Measurements from ENCODE around the gene SLC9A6.

Gene SLC9A6

DNA sequence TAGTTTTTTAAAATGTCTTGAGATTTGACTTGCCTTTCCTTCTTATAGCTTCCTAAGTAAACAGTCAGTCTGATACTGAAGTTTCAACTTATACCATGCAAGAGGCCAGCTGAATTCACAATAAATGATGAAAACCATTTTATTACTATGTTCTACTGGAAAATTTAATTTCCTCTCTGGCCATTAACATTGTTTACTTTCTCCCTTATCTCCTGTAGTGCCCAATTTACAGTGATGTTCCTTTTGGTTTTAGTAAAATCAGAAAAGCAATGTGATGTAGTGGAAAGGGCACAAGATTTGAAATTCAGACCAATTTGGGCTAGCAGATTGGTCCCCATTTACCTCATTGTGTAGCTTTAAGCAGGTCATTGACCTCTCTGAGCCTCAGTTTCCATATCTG lies 54.2 kb downstream of the SLC9A6 start (continued):
- TF ChIP-seq, protein P1, sequence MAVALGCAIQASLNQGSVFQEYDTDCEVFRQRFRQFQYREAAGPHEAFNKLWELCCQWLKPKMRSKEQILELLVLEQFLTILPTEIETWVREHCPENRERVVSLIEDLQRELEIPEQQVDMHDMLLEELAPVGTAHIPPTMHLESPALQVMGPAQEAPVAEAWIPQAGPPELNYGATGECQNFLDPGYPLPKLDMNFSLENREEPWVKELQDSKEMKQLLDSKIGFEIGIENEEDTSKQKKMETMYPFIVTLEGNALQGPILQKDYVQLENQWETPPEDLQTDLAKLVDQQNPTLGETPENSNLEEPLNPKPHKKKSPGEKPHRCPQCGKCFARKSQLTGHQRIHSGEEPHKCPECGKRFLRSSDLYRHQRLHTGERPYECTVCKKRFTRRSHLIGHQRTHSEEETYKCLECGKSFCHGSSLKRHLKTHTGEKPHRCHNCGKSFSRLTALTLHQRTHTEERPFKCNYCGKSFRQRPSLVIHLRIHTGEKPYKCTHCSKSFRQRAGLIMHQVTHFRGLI (tag by site-specific recombination; IDR thresholded peaks at IDR 0.05): no peak
- TF ChIP-seq, protein P2, sequence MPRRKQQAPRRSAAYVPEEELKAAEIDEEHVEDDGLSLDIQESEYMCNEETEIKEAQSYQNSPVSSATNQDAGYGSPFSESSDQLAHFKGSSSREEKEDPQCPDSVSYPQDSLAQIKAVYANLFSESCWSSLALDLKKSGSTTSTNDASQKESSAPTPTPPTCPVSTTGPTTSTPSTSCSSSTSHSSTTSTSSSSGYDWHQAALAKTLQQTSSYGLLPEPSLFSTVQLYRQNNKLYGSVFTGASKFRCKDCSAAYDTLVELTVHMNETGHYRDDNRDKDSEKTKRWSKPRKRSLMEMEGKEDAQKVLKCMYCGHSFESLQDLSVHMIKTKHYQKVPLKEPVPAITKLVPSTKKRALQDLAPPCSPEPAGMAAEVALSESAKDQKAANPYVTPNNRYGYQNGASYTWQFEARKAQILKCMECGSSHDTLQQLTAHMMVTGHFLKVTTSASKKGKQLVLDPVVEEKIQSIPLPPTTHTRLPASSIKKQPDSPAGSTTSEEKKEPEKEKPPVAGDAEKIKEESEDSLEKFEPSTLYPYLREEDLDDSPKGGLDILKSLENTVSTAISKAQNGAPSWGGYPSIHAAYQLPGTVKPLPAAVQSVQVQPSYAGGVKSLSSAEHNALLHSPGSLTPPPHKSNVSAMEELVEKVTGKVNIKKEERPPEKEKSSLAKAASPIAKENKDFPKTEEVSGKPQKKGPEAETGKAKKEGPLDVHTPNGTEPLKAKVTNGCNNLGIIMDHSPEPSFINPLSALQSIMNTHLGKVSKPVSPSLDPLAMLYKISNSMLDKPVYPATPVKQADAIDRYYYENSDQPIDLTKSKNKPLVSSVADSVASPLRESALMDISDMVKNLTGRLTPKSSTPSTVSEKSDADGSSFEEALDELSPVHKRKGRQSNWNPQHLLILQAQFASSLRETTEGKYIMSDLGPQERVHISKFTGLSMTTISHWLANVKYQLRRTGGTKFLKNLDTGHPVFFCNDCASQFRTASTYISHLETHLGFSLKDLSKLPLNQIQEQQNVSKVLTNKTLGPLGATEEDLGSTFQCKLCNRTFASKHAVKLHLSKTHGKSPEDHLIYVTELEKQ (tag by site-specific recombination; IDR thresholded peaks at IDR 0.05; ENCODE audit: borderline replicate concordance): 0 out of 2 replicates have a peak, but pooled peaks have one; percentile 42
- no peak for TF ChIP-seq SP2 (tag by site-specific recombination; IDR thresholded peaks at IDR 0.05)
- TF ChIP-seq, protein P3, sequence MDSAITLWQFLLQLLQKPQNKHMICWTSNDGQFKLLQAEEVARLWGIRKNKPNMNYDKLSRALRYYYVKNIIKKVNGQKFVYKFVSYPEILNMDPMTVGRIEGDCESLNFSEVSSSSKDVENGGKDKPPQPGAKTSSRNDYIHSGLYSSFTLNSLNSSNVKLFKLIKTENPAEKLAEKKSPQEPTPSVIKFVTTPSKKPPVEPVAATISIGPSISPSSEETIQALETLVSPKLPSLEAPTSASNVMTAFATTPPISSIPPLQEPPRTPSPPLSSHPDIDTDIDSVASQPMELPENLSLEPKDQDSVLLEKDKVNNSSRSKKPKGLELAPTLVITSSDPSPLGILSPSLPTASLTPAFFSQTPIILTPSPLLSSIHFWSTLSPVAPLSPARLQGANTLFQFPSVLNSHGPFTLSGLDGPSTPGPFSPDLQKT (IDR thresholded peaks at IDR 0.05; ENCODE audit: borderline replicate concordance, low read depth, low read length): no peak
- TF ChIP-seq SP7 (tag by site-specific recombination; IDR thresholded peaks at IDR 0.05): no peak
- TF ChIP-seq ZNF792 (tag by site-specific recombination; IDR thresholded peaks at IDR 0.05): no peak

DNA sequence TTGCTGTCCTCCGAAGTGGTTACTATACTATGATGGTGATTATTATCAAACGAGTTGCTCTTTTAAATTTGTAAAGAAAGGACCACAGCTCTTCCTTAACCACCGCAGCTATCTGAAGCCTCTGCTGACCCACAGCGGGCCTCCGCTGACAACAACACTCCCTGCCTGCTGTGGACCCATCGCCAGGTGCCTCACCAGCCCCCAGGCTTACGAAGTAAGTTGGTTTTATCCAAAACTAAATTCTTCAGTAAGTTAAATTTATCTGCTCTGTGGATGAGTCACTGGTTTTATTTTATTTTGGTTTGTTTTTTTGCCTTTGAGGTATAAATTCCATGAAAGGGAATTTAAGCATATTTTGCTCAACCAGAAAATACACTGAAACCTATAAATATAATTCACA lies 54.7 kb downstream of the SLC9A6 start:
- Histone ChIP-seq H3K27ac (ENCODE audit: extremely low read depth, low read depth, low read length) (peak overlapping the region; percentile 53), H3K36me3 (ENCODE audit: control insufficient read depth in 2 of 2, insufficient read depth in 1 of 2, low read length in 2 of 2) (peaks cover 0 to 5% of the 10 kb centered on the region in 2 experiments; a peak in 1 of 3 replicates), H3K9me3 (ENCODE audit: control insufficient read depth, insufficient read depth, low read depth, low read length) (no peaks in the 10 kb centered on the region), H3K4me1 (ENCODE audit: control insufficient read depth, insufficient read depth, low read length) (peaks cover 7% of the 10 kb centered on the region), H3K4me3 (ENCODE audit: low read depth, low read length) (no peak overlapping the region)
- ChIA-PET POLR2A (no interaction called here), CTCF (interaction anchor here (1.1 kb wide), 1 partner anchor 117 kb away, joined by 3 read pairs; no protein-coding TSS in a partner anchor)
- TF ChIP-seq ZBTB8A (tag by site-specific recombination; IDR thresholded peaks at IDR 0.05) (0 out of 2 replicates have a peak, but pooled peaks have one; percentile 2), ZNF768 (tag by site-specific recombination; IDR thresholded peaks at IDR 0.05) (no peak), ZSCAN23 (tag by site-specific recombination; IDR thresholded peaks at IDR 0.05) (no peak), GLIS1 (tag by site-specific recombination; IDR thresholded peaks at IDR 0.05) (no peak), ZNF114 (tag by site-specific recombination; IDR thresholded peaks at IDR 0.05) (no peak), ZNF660 (tag by site-specific recombination; IDR thresholded peaks at IDR 0.05) (no peak), ZNF155 (tag by site-specific recombination; IDR thresholded peaks at IDR 0.05) (no peak), ZNF473 (tag by site-specific recombination; IDR thresholded peaks at IDR 0.05) (no peak), ZNF837 (tag by site-specific recombination; IDR thresholded peaks at IDR 0.05) (no peak), ZNF354C (tag by site-specific recombination; IDR thresholded peaks at IDR 0.05; ENCODE audit: borderline replicate concordance, low read depth) (no peak), ZNF654 (tag by site-specific recombination; IDR thresholded peaks at IDR 0.05; ENCODE audit: low read depth) (no peak), ZNF585B (tag by site-specific recombination; IDR thresholded peaks at IDR 0.05) (no peak), ZNF335 (tag by site-specific recombination; conservative IDR thresholded peaks at IDR 0.05) (no peak; the same call in 1 of the 2 replicates), ZNF560 (tag by site-specific recombination; IDR thresholded peaks at IDR 0.05; ENCODE audit: borderline replicate concordance) (no peak), KLF8 (tag by site-specific recombination; IDR thresholded peaks at IDR 0.05) (no peak)
- TF ChIP-seq, protein P4, sequence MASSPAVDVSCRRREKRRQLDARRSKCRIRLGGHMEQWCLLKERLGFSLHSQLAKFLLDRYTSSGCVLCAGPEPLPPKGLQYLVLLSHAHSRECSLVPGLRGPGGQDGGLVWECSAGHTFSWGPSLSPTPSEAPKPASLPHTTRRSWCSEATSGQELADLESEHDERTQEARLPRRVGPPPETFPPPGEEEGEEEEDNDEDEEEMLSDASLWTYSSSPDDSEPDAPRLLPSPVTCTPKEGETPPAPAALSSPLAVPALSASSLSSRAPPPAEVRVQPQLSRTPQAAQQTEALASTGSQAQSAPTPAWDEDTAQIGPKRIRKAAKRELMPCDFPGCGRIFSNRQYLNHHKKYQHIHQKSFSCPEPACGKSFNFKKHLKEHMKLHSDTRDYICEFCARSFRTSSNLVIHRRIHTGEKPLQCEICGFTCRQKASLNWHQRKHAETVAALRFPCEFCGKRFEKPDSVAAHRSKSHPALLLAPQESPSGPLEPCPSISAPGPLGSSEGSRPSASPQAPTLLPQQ (tag by site-specific recombination; IDR thresholded peaks at IDR 0.05): peak; percentile 86
- TF ChIP-seq, protein P5, sequence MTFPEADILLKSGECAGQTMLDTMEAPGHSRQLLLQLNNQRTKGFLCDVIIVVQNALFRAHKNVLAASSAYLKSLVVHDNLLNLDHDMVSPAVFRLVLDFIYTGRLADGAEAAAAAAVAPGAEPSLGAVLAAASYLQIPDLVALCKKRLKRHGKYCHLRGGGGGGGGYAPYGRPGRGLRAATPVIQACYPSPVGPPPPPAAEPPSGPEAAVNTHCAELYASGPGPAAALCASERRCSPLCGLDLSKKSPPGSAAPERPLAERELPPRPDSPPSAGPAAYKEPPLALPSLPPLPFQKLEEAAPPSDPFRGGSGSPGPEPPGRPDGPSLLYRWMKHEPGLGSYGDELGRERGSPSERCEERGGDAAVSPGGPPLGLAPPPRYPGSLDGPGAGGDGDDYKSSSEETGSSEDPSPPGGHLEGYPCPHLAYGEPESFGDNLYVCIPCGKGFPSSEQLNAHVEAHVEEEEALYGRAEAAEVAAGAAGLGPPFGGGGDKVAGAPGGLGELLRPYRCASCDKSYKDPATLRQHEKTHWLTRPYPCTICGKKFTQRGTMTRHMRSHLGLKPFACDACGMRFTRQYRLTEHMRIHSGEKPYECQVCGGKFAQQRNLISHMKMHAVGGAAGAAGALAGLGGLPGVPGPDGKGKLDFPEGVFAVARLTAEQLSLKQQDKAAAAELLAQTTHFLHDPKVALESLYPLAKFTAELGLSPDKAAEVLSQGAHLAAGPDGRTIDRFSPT (tag by site-specific recombination; IDR thresholded peaks at IDR 0.05): no peak
- TF ChIP-seq, protein P6, sequence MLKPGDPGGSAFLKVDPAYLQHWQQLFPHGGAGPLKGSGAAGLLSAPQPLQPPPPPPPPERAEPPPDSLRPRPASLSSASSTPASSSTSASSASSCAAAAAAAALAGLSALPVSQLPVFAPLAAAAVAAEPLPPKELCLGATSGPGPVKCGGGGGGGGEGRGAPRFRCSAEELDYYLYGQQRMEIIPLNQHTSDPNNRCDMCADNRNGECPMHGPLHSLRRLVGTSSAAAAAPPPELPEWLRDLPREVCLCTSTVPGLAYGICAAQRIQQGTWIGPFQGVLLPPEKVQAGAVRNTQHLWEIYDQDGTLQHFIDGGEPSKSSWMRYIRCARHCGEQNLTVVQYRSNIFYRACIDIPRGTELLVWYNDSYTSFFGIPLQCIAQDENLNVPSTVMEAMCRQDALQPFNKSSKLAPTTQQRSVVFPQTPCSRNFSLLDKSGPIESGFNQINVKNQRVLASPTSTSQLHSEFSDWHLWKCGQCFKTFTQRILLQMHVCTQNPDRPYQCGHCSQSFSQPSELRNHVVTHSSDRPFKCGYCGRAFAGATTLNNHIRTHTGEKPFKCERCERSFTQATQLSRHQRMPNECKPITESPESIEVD (tag by site-specific recombination; IDR thresholded peaks at IDR 0.05): peak; percentile 83
